GM13976 (cell line): ENCODE measurements around the gene GNG7.
"Not testable (repeated sequence)": the region's sequence is repeated elsewhere in the genome, so short reads cannot be mapped to it uniquely, and the experiment has no call there.

ENCODE experiments used
- DNase-seq: peaks from one replicate; pipeline ENCODE4 v3.0.0; 2012; ENCODE audit warnings: low spot score
- in situ Hi-C: fragments of 300-500 bp; cut with MboI; formaldehyde crosslinking; loops from one replicate; pipeline ENCODE4 v1.12.0; 2022; ENCODE audit warnings: low sequenced_read_pairs, mixed read lengths, inconsistent platforms; ENCODE audit not compliant: unreplicated experiment
- TF ChIP-seq, protein P1 (sequence below): IDR thresholded peaks from 2 replicates; pipeline ENCODE4 v1.5.1; 2012; ENCODE audit warnings: borderline replicate concordance, mild to moderate bottlenecking; ENCODE audit not compliant: insufficient read depth; ENCODE audit errors: extremely low read depth, missing control alignments, control extremely low read depth

Gene GNG7

DNA sequence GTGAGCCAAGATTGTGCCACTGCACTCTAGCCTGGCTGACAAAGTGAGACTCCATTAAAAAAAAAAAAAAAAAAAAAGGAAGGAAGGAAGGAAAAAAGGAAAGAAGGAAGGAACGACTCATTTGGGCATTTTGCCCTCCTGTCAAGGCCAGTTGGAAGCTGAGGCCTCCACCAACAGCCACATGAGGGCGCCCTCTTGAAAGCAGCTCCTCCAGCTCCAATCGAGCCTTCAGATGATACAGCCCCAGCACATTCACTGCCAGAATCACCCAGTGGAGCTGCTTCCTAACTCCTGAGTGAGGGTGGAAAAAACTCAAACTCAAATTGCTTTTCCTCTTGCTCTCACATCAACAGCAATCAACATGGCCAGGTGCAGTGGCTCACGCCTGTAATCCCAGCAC is 40.9 kb downstream of the GNG7 start:
- no peak for DNase-seq
- in situ Hi-C loops: loop anchor here (5.0 to 25.0 kb wide), 2 partner anchors 86 to 226 kb away; no protein-coding TSS in a partner anchor

DNA sequence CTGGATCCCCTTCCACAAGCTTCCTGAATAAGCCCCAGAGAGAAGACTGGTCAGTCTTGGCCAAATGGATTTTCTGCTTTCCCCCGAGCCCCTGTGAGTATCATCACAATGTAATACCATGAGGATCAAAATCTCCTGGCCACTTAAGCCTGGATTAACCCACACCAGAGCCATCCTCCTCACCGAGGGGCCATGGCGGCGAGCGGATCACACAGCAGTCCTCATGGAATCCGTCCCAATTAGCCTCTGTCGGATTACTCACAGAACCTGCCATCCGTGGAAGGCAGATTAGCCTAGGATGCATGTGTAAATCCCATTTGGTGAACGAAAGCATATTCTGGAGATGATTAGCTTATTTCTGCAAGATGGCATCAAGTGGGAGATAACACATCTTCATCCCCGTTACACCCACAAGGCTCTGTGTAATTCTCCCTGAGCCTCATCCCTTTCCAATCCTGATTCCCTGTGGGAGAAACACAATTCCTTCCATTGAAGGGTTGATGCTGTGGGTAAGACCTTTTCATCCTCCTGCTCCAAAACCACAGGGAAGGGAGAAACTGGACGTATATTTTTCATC is 42.5 kb downstream of the GNG7 start:
- in situ Hi-C loops: loop anchor here (5.0 to 25.0 kb wide), 2 partner anchors 87 to 227 kb away; no protein-coding TSS in a partner anchor
- TF ChIP-seq, protein P1, sequence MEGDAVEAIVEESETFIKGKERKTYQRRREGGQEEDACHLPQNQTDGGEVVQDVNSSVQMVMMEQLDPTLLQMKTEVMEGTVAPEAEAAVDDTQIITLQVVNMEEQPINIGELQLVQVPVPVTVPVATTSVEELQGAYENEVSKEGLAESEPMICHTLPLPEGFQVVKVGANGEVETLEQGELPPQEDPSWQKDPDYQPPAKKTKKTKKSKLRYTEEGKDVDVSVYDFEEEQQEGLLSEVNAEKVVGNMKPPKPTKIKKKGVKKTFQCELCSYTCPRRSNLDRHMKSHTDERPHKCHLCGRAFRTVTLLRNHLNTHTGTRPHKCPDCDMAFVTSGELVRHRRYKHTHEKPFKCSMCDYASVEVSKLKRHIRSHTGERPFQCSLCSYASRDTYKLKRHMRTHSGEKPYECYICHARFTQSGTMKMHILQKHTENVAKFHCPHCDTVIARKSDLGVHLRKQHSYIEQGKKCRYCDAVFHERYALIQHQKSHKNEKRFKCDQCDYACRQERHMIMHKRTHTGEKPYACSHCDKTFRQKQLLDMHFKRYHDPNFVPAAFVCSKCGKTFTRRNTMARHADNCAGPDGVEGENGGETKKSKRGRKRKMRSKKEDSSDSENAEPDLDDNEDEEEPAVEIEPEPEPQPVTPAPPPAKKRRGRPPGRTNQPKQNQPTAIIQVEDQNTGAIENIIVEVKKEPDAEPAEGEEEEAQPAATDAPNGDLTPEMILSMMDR: no peak
- no peak for DNase-seq

More for the DNA sequence above, 40.9 kb downstream of the GNG7 start:
- TF ChIP-seq, protein P1: no peak

DNA sequence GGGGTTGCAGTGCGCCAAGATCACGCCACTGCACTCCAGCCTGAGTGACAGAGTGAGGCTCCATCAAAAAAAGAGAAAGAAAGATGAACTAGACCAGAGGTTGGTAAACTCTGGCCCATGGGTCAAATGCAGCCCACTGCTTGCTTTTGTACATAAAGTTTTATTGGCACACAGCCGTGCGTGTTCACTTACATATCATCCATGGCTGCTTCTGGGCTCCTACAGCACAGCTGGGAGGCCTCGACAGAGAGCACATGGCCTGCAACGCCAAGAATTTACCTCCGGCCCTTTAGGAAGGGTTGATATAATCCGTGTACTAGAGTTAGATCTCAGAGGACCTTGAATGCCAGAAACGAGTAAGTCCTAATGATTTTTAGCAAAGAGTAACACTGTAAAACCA is 46.0 kb downstream of the GNG7 start:
- TF ChIP-seq, protein P1: no peak
- in situ Hi-C loops: loop anchor here (25.0 kb wide), 1 partner anchor 231 kb away; no protein-coding TSS in a partner anchor
- DNase-seq: no peak

DNA sequence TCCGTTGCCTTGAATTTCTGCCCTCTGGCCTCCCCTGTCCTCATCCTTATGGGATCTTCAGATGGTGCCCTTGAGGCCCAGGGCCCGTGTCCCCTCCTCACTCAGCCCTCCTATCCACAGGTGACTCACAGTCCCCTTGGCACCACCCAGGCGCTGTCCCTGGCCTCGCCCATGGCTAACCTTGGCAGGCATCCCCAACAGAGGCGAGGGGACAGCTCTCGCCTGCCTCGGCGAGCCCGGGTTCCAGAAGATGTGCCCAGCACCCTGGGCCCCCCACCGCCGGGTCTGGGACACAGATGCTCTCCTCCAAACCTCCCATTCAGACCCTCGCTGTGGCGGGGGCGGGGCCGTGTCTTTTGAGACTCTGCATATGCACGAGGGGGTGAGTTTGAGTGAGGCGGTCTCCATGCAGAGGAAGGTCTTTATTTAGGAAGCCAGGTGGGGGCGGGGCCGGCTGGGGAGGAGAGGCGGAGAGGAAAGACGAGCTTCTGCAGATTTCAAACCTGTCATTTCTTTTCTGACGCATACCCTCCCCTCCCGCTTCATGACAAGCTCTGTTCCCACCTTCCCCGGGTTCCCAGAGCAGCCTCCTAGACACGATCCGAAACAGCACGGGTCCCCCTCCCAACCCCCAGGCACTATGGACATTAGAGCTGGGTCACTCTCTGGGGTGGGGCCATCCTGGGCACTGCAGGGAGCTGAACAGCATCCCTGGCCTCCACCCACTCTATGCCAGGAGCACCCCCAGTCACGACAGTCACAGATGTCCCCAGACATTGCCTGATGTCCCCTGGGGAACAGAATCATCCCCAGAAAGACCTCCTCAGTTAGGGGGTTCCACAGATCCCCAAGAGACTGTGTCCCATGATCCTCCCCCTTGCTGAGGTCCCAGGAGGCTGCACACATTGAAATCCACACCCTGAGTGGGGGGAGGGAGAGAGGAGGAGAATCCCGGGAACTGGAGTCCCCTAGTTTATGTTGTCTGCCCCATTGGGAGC is 48.5 kb downstream of the GNG7 start:
- no peak for DNase-seq
- in situ Hi-C loops: loop anchor here (25.0 kb wide), 1 partner anchor 233 kb away; no protein-coding TSS in a partner anchor
- TF ChIP-seq, protein P1: no peak

DNA sequence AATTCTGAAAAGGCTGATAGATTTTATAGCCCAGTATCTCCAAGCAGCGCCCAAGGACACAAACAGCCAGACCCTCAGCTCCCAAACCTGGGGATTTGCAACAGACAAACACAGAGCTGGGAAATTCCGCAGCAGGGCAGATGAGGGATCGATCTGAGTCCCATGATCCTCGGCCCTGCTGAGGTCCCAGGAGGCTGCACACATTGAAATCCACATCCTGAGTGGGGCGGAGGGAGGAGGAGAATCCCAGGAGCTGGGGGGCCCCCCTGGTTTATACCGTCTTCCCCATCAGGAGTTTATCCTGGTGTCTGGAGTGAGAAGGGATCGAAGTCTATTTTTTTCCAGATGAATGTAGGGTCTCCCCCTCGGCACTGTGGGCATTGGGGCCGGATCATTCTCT is 49.3 kb downstream of the GNG7 start:
- TF ChIP-seq, protein P1: no peak
- in situ Hi-C loops: loop anchor here (25.0 kb wide), 1 partner anchor 234 kb away; no protein-coding TSS in a partner anchor
- DNase-seq: no peak

DNA sequence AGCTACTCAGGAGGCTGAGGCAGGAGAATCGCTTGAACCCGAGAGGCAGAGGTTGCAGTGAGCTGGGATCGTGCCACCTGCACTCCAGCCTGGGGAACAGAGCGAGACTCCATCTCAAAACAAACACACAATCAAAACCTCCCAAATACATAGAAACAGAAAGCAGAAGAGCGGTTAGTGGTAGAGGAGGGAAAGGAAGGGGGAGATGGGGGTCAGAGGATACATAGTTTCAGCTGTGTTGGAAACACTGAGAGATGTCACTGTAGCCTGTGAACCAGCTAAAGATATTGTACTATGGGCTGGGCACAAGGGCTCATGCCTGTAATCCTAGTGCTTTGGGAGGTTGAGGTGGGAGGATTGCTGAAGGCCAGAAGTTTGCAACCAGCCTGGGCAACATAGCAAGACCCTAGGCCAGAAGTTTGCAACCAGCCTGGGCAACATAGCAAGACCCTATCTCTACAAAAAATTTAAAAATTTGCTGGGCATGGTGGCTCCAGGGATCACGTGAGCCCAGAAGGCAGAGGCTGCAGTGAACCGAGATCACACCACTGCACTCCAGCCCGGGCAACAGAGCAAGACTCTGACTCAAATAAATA is 49.9 kb downstream of the GNG7 start:
- in situ Hi-C loops: loop anchor here (25.0 kb wide), 1 partner anchor 235 kb away; no protein-coding TSS in a partner anchor
- TF ChIP-seq, protein P1: no peak
- no peak for DNase-seq

DNA sequence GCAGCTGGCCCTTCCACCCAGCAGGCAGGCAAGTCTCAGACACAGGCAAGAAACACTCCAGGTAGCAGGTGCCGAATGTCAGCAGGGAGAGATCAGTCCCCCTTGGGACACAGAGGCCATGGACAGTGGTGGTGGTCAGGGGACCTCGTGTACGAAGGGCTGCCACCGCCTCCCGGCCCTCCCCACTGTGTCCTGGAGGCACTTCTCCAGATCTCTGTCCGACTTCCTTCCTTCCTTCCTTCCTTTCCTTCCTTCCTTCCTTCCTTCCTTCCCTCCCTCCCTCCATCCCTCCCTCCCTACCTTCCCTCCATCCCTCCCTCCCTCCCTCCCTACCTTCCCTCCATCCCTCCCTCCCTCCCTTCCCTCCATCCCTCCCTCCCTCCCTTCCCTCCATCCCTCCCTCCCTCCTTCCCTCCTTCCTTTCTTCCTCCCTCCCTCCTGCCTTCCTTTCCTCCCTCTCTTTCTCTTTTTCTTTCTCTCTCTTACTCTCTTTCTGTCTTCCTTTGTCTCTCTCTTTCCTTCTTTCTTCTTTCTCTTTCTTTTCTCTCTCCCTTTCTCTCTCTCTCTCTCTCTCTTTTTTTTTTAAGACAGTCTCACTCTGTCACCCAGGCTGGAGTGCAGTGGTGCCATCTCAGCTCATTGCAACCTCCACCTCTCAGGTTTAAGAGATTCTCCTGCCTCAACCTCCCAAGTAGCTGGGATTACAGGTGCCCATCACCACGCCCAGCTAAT is 51.3 kb downstream of the GNG7 start:
- not testable (repeated sequence) for DNase-seq
- in situ Hi-C loops: loop anchor here (25.0 kb wide), 1 partner anchor 236 kb away; no protein-coding TSS in a partner anchor
